OCI-LY7 (cell line): ENCODE measurements around the gene CDCA7L.

Experiments
- EZH2phosphoT487 ChIP-seq: fragments of 200-600 bp; sonication (generic); IDR thresholded peaks from 2 replicates; pipeline ENCODE4 v1.6.1; 2018; ENCODE audit warnings: low read depth, borderline replicate concordance, mild to moderate bottlenecking, mixed run types, antibody characterized with exemption, low read length, moderate library complexity, mixed read lengths
- TF ChIP-seq, protein P1 (sequence below): fragments of 200-600 bp; sonication (generic); conservative IDR thresholded peaks from 2 replicates; pipeline ENCODE4 v1.5.1; 2014; ENCODE audit warnings: mild to moderate bottlenecking, antibody characterized with exemption, low read length, moderate library complexity, mixed read lengths

DNA sequence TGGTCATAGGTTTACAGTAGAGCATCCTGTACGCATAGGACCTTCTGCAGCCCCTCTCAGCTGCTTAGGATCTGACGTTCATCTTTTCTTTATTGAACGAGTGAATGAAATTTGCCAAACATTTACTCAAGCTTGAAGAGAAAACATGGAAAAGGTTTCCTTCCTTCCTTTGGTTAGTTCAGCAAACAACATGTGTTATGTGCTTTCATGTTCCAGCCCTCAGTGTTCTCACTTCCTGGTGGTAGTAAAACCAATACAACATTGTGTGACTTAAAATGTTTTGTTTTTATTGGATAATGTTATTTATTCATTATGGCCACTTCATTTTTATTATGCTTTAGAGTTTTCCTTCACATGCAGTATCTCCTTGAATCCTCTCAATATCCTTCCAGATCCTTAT is 1.4 kb upstream of the CDCA7L start:
- TF ChIP-seq, protein P1, sequence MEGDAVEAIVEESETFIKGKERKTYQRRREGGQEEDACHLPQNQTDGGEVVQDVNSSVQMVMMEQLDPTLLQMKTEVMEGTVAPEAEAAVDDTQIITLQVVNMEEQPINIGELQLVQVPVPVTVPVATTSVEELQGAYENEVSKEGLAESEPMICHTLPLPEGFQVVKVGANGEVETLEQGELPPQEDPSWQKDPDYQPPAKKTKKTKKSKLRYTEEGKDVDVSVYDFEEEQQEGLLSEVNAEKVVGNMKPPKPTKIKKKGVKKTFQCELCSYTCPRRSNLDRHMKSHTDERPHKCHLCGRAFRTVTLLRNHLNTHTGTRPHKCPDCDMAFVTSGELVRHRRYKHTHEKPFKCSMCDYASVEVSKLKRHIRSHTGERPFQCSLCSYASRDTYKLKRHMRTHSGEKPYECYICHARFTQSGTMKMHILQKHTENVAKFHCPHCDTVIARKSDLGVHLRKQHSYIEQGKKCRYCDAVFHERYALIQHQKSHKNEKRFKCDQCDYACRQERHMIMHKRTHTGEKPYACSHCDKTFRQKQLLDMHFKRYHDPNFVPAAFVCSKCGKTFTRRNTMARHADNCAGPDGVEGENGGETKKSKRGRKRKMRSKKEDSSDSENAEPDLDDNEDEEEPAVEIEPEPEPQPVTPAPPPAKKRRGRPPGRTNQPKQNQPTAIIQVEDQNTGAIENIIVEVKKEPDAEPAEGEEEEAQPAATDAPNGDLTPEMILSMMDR, result no peak
- TF ChIP-seq EZH2phosphoT487, result no peak
